Endothelial cell of umbilical vein (primary cell): ENCODE data around the gene ADARB1. TPM values are rescaled to one million over a fixed set of nuclear protein-coding genes. Genes with fewer than 3 reads are reported as not detected.

Experiments
- BruUV-seq: library from RNA; stranded (reverse); fragments of 400-500 nt; replicated peaks from 2 replicates; lab custom pipeline; 2021; lab: Mats Ljungman, UMichigan
- CTCF ChIA-PET: fragments of 300-600, 350-600 bp; sonication (Branson Sonifier 250); formaldehyde crosslinking; loops from one replicate; lab custom pipeline; 2021; ENCODE audit warnings: antibody characterized with exemption, inconsistent platforms; lab: Charles Lee
- POLR2A ChIA-PET: fragments of 300-600, 350-600 bp; sonication (Branson Sonifier 250); formaldehyde crosslinking; loops from one replicate; lab custom pipeline; 2021; ENCODE audit warnings: antibody characterized with exemption, inconsistent platforms; lab: Charles Lee
- DNase-seq: peaks from one replicate; pipeline ENCODE4 v3.0.0-alpha.2; 2011; ENCODE audit warnings: low read depth, low spot score
- FAIRE-seq: peaks from 2 replicates; lab custom pipeline; 2011; peaks lifted over from hg19 to GRCh38; lab: Jason Lieb, UNC
- H2AFZ ChIP-seq: 2 replicates; pipeline ENCODE4 v1.6.0; 2012; ENCODE audit warnings: low read depth, low read length, control low read depth, inconsistent platforms
- H3K27ac ChIP-seq: 2 replicates; pipeline ENCODE4 v1.5.1; 2011; ENCODE audit warnings: low read depth, mild to moderate bottlenecking, control low read depth, low read length, moderate library complexity; ENCODE audit not compliant: insufficient read depth
- H3K27me3 ChIP-seq, 2 experiments: 2 replicates each; pipeline versions ENCODE4 v1.6.0 to v1.6.1; 2011; ENCODE audit warnings: low read length in 2 of 2, mixed read lengths in 1 of 2; ENCODE audit not compliant: control insufficient read depth in 2 of 2, insufficient read depth in 2 of 2
- H3K36me3 ChIP-seq, 2 experiments: 2 replicates in 1 of 2; 3 replicates in 1 of 2; pipeline ENCODE4 v1.5.1; 2011; ENCODE audit warnings: low read length in 2 of 2, mild to moderate bottlenecking in 1 of 2, moderate library complexity in 1 of 2; ENCODE audit not compliant: control insufficient read depth in 2 of 2, insufficient read depth in 2 of 2; ENCODE audit errors: extremely low read depth in 1 of 2
- H3K4me1 ChIP-seq: 3 replicates; pipeline ENCODE4 v1.5.1; 2011; ENCODE audit warnings: mild to moderate bottlenecking, low read length; ENCODE audit not compliant: control insufficient read depth, insufficient read depth; ENCODE audit errors: extremely low read depth
- H3K4me2 ChIP-seq: 2 replicates; pipeline ENCODE4 v1.6.1; 2011; ENCODE audit warnings: low read length, control low read depth, mixed read lengths; ENCODE audit not compliant: insufficient read depth
- H3K4me3 ChIP-seq, 3 experiments: fragments of 200-600 bp in 1 of 3; sonication (generic), shearing (Covaris generic) in 1 of 3; replicated peaks in 1 of 3; 2 replicates each; pipeline ENCODE4 v1.5.1; 2011 to 2016; ENCODE audit warnings: control low read depth in 3 of 3, low read length in 3 of 3, mild to moderate bottlenecking in 2 of 3, inconsistent platforms in 1 of 3, low read depth in 1 of 3, moderate library complexity in 1 of 3; ENCODE audit not compliant: insufficient read depth in 1 of 3
- H3K79me2 ChIP-seq: 2 replicates; pipeline ENCODE4 v1.6.0; 2012; ENCODE audit warnings: low read length, inconsistent platforms; ENCODE audit not compliant: control insufficient read depth, insufficient read depth
- H3K9ac ChIP-seq: replicated peaks from 2 replicates; pipeline ENCODE3; 2011; ENCODE audit warnings: low read length, control low read depth; ENCODE audit not compliant: insufficient read depth; ENCODE audit errors: extremely low read depth
- H3K9me1 ChIP-seq: replicated peaks from 3 replicates; pipeline ENCODE4 v1.6.0; 2011; ENCODE audit warnings: mild to moderate bottlenecking, low read length; ENCODE audit not compliant: control insufficient read depth, insufficient read depth; ENCODE audit errors: extremely low read depth
- H3K9me3 ChIP-seq: replicated peaks from 2 replicates; pipeline ENCODE4 v1.5.1; 2012; ENCODE audit warnings: low read length, inconsistent platforms; ENCODE audit not compliant: control insufficient read depth, insufficient read depth
- H4K20me1 ChIP-seq: replicated peaks from 2 replicates; pipeline ENCODE3; 2011; ENCODE audit warnings: mild to moderate bottlenecking, low read length; ENCODE audit not compliant: control insufficient read depth, insufficient read depth; ENCODE audit errors: extremely low read depth
- FOS ChIP-seq: IDR thresholded peaks from 2 replicates; pipeline ENCODE4 v1.6.1; 2011; ENCODE audit warnings: mild to moderate bottlenecking, low read length, moderate library complexity, borderline replicate concordance; ENCODE audit not compliant: insufficient read depth
- GATA2 ChIP-seq: IDR thresholded peaks from 2 replicates; pipeline ENCODE4 v1.7.0; 2011; ENCODE audit warnings: low read depth, mild to moderate bottlenecking, moderate library complexity, mixed read lengths, low read length; ENCODE audit not compliant: insufficient read length, insufficient read depth
- MYC ChIP-seq: IDR thresholded peaks from one replicate; pipeline ENCODE4 v1.6.1; 2011; ENCODE audit warnings: mild to moderate bottlenecking, low read depth, low read length
- POLR2A ChIP-seq: IDR thresholded peaks from 2 replicates; pipeline ENCODE4 v1.6.1; 2012; ENCODE audit warnings: low read depth, mild to moderate bottlenecking, control low read depth, low read length
- dilution Hi-C: fragments of 300-500 bp; cut with MboI; formaldehyde crosslinking; loops from one replicate; pipeline ENCODE4 v1.15.0; 2019; ENCODE audit warnings: low sequenced_read_pairs; ENCODE audit not compliant: extremely low pct_ligation_motif_present
- intact Hi-C: fragments of 100-400 bp; cut with micrococcal nuclease; formaldehyde crosslinking; loops from one replicate; pipeline ENCODE4 v1.10.0; 2022
- polyA plus RNA-seq, 4 experiments: library from polyadenylated mRNA; depleted of rRNA in 3 of 4; stranded (reverse) in 3 of 4; unstranded in 1 of 4; fragments of >200 nt; gene quantifications; 2 replicates each; pipeline versions ENCODE4 v1.2.1 to v1.2.3, GENCODE V29; 2011 to 2012; ENCODE audit warnings: missing spikeins in 1 of 4
- total RNA-seq: library from RNA; stranded (reverse); gene quantifications from 2 replicates; pipeline ENCODE4 v1.2.3, GENCODE V29; 2021

ADARB1 gene
- total and polyA plus RNA-seq, 2 donors (not counting 3 experiments of a cell fraction or from before 2014, with no cell fraction given) = 32.5 to 54.3 TPM

DNA sequence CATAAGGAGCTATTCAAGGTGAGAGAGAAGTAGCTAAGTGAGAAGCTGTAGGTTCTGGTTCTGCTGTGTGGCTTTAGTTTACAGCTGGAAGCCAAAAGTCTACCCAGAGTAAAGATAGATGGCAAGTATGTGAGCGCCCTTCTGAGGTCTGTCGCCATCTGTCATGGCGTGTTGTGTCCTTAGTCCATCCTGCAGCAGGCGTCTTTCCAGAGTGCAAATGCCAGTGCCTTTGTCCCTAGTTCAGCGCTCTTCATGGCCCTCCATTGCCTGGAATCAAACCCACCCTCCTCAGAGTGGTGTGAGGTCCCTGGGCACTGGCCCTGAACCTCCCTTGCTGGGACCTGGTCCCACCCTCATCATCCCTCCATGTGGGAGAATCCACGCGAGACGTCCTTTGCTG lies 96.6 kb downstream of the ADARB1 start:
- H4K20me1 ChIP-seq = no peaks in the 10 kb centered on the region
- TF ChIP-seq FOS (no peak), MYC (no peak), GATA2 (no peak)
- no peaks in the 10 kb centered on the region for H3K4me1 ChIP-seq
- BruUV-seq = no TSS peak
- peaks cover 0 to 3% of the 10 kb centered on the region in 2 experiments for H3K36me3 ChIP-seq
- no peaks in the 10 kb centered on the region for H3K9me1 ChIP-seq
- H3K27ac ChIP-seq = no peak overlapping the region
- DNase-seq (no peak), FAIRE-seq (no peak)
- no peaks in the 10 kb centered on the region for H3K79me2 ChIP-seq
- CTCF ChIA-PET = interaction anchor here (1.1 kb wide), 1 partner anchor 12 kb away, joined by 3 read pairs; no protein-coding TSS in a partner anchor
- H3K9me3 ChIP-seq = no peaks in the 10 kb centered on the region
- dilution Hi-C loops (no loop called here), intact Hi-C loops (no loop called here)
- no peak overlapping the region for H2AFZ ChIP-seq
- H3K4me2 ChIP-seq = no peak overlapping the region
- POLR2A ChIA-PET = no interaction called here
- no peak overlapping the region for H3K4me3 ChIP-seq
- no peaks in the 10 kb centered on the region for H3K27me3 ChIP-seq
- no peak overlapping the region for H3K9ac ChIP-seq

DNA sequence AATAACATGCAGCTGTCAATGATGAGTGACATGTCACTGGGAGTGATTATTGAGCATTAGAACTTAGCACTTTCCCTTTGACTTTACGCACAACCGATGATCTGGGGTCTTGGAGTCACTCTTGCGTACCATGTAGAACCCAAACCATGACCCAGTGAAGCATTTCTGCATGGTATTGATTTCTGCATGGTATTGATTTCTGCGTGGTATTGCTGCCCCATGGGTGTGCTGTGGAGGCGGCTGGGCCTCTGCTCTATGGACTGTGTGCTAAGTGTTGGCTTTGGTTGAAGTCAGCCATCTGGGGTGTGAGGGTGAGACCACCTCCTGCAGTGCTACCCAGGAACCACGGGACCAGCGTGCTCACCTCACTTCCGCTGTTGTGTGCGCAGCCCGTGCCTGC lies 98.0 kb downstream of the ADARB1 start:
- POLR2A ChIA-PET = no interaction called here
- no peak for TF ChIP-seq POLR2A
- no TSS peak for BruUV-seq

More for the DNA sequence above, 98.0 kb downstream of the ADARB1 start:
- no peak for FAIRE-seq
- Histone ChIP-seq H3K4me3 (no peak overlapping the region), H3K9me1 (no peaks in the 10 kb centered on the region), H3K79me2 (no peaks in the 10 kb centered on the region), H3K9me3 (no peaks in the 10 kb centered on the region), H4K20me1 (no peaks in the 10 kb centered on the region), H3K4me1 (no peaks in the 10 kb centered on the region), H2AFZ (no peak overlapping the region), H3K9ac (no peak overlapping the region), H3K27ac (no peak overlapping the region), H3K4me2 (no peak overlapping the region), H3K36me3 (peaks cover 3% of the 10 kb centered on the region in 2 experiments), H3K27me3 (no peaks in the 10 kb centered on the region)
- DNase-seq = no peak
- CTCF ChIA-PET = no interaction called here
- dilution Hi-C loops (no loop called here), intact Hi-C loops (no loop called here)
